ENCODE results near the gene RHOA. TPM values are rescaled to one million over a fixed set of nuclear protein-coding genes. Genes with fewer than 3 reads are reported as not detected.
"Not testable (repeated sequence)": the region's sequence is repeated elsewhere in the genome, so short reads cannot be mapped to it uniquely, and the experiment has no call there.

The RHOA gene
- total RNA-seq, 2 experiments from 2014 or later: 518 to 520 TPM

GRCh38 chr3:49358884-49359225 is 52.9 kb downstream of the RHOA start:
- peaks cover 67% of the 10 kb centered on the region for H3K36me3 Mint-ChIP-seq (ENCODE audit: low read depth)
- CTCF ChIA-PET: interaction anchor here (1.3 to 7.9 kb wide), 4 partner anchors 14 to 91 kb away, joined by 4 to 53 read pairs (median 7); partner anchors contain the start of gene USP4
- POLR2A ChIA-PET: interaction anchor here (0.7 to 3.2 kb wide), 6 partner anchors 8 to 265 kb away, joined by 3 to 36 read pairs (median 5); partner anchors contain the start of genes NICN1, QRICH1, RHOA and TCTA

DNA sequence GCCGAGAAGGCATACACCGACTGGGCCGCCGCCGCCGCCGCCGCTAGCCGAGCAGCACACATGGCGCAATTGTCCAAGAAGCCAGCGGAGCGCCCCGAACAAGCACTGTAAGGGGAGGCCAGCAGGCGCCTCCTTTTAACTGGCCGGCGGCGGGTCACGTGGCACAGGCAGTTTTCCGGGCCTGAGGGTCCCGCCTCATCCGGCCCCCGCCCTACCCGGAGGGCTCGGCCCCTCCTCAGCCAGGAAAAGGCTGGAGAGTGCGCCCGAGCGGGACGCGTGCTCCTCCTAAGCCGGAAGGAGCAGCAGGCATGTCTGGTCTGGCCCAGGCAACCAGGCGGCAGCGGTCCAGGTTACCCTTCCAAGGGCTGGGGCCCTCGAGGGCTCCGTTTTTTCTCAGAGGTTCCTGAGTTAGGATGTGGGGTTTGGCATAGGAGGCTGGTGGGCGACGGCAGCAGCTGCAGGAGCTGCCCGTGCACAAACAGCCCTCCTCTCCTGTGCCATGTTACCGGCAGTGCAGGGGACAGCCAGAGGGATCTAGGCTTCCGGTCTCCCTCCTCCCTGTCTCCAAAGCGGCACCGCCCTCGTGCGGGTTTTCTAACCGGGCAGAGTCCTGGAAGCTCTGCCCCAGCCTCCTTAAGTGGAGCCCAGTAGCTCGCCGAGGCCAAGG is 53.4 kb downstream of the RHOA start, which contains the start of gene GPX1:
Gene GPX1 (minus strand): TSS at position 137 of the 667 bp plus-strand sequence. CDS start 75 bp downstream, at position 62.
- Mint-ChIP-seq H3K4me1 (ENCODE audit: low read depth) (peaks cover 45% of the 10 kb centered on the region), H3K27ac (peak within 1 kb of the TSS; percentile 88), H3K9me3 (ENCODE audit: insufficient read depth) (no peaks in the 10 kb centered on the region), H3K4me3 (peak within 1 kb of the TSS; percentile 95), H3K36me3 (ENCODE audit: low read depth) (peaks cover 65% of the 10 kb centered on the region), H3K27me3 (ENCODE audit: low read depth) (no peaks in the 10 kb centered on the region)
- DNase-seq (peak; percentile 89), ATAC-seq (peak; percentile 86)
- ChIA-PET CTCF (interaction anchor here (1.3 to 7.9 kb wide), 4 partner anchors 13 to 91 kb away, joined by 4 to 53 read pairs (median 7); partner anchors contain the start of gene USP4), POLR2A (interaction anchor here (0.7 to 3.2 kb wide), 6 partner anchors 18 to 264 kb away, joined by 3 to 36 read pairs (median 4); partner anchors contain the start of genes NICN1, QRICH1, RHOA and TCTA)

More at GRCh38 chr3:49358884-49359225, 52.9 kb downstream of the RHOA start:
- Mint-ChIP-seq H3K4me3 (peak overlapping the region; percentile 95), H3K9me3 (ENCODE audit: insufficient read depth) (no peaks in the 10 kb centered on the region), H3K27me3 (ENCODE audit: low read depth) (no peaks in the 10 kb centered on the region), H3K4me1 (ENCODE audit: low read depth) (peaks cover 47% of the 10 kb centered on the region), H3K27ac (peak overlapping the region; percentile 87)
- no peak for DNase-seq
- no peak for ATAC-seq

DNA sequence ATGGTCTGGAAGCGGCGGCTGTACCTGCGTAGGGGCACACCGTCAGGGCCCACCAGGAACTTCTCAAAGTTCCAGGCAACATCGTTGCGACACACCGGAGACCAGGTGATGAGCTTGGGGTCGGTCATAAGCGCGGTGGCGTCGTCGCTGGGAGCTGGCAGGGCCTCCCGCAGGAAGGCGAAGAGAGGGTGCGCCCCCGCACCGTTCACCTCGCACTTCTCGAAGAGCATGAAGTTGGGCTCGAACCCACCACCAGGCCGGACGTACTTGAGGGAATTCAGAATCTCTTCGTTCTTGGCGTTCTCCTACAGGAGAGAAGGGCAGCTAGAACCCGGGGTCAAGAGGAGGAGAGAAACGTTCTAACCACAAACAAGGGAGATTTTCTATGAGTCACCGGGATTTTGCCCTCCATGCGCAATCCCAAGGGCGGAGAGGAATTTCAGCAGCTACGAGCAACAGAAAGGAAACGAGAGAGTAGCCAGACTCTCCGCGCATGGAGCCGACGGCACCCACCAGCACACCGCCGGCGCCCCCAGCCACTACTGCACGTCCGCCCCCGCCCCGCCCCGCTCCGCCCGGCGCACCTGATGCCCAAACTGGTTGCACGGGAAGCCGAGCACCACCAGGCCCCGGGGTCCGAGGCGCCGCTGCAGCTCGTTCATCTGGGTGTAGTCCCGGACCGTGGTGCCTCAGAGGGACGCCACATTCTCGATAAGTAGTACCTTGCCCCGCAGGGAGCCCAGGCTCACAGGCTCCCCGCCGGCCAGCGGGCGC is 54.1 kb downstream of the RHOA start:
- Mint-ChIP-seq H3K4me3 (peak overlapping the region; percentile 95), H3K4me1 (ENCODE audit: low read depth) (peaks cover 45% of the 10 kb centered on the region), H3K27ac (peak overlapping the region; percentile 88), H3K36me3 (ENCODE audit: low read depth) (peaks cover 59% of the 10 kb centered on the region)
- ChIA-PET POLR2A (interaction anchor here (0.9 to 3.2 kb wide), 5 partner anchors 18 to 264 kb away, joined by 3 to 36 read pairs (median 4); partner anchors contain the start of genes NICN1, QRICH1, RHOA and TCTA), CTCF (interaction anchor here (1.5 to 7.9 kb wide), 3 partner anchors 12 to 92 kb away, joined by 4 to 53 read pairs (median 10); partner anchors contain the start of gene USP4)
- DNase-seq (peak; percentile 62), ATAC-seq (peak; percentile 54)
- not testable (repeated sequence) for H3K9me3 Mint-ChIP-seq (ENCODE audit: insufficient read depth); H3K27me3 Mint-ChIP-seq (ENCODE audit: low read depth)

- H3K4me1 Mint-ChIP-seq (ENCODE audit: low read depth): peaks cover 40% of the 10 kb centered on the region
- ATAC-seq: peak; percentile 12
- H3K36me3 Mint-ChIP-seq (ENCODE audit: low read depth): peaks cover 53% of the 10 kb centered on the region
- ChIA-PET POLR2A (interaction anchor here (0.9 to 3.2 kb wide), 3 partner anchors 17 to 72 kb away, joined by 4 to 36 read pairs (median 18); partner anchors contain the start of genes NICN1, RHOA, TCTA and USP4), CTCF (interaction anchor here (2.1 to 7.9 kb wide), 2 partner anchors 12 to 17 kb away, joined by 10 to 53 read pairs; partner anchors contain the start of gene USP4)
- peak overlapping the region; percentile 88 for H3K27ac Mint-ChIP-seq
- not testable (repeated sequence) for H3K27me3 Mint-ChIP-seq (ENCODE audit: low read depth); H3K9me3 Mint-ChIP-seq (ENCODE audit: insufficient read depth); DNase-seq
- peak overlapping the region; percentile 95 for H3K4me3 Mint-ChIP-seq
These were observed 54.7 kb downstream of the RHOA start for GRCh38 chr3:49357095-49357442.

GRCh38 chr3:49352890-49353421 is 58.8 kb downstream of the RHOA start:
- peaks cover 22% of the 10 kb centered on the region for H3K4me1 Mint-ChIP-seq (ENCODE audit: low read depth)
- ATAC-seq: no peak
- H3K36me3 Mint-ChIP-seq (ENCODE audit: low read depth): peaks cover 21% of the 10 kb centered on the region
- ChIA-PET POLR2A (interaction anchor here (0.6 to 1.6 kb wide), 3 partner anchors 13 to 332 kb away, joined by 3 to 8 read pairs (median 3); partner anchors contain the start of gene USP4), CTCF (interaction anchor here (3.0 kb wide), 1 partner anchor 13 kb away, joined by 22 read pairs; the partner anchor contains the start of gene USP4)
- peak overlapping the region; percentile 10 for H3K27ac Mint-ChIP-seq
- no peak overlapping the region for H3K4me3 Mint-ChIP-seq
- no peaks in the 10 kb centered on the region for H3K9me3 Mint-ChIP-seq (ENCODE audit: insufficient read depth)
- no peaks in the 10 kb centered on the region for H3K27me3 Mint-ChIP-seq (ENCODE audit: low read depth)
- DNase-seq: no peak

DNA sequence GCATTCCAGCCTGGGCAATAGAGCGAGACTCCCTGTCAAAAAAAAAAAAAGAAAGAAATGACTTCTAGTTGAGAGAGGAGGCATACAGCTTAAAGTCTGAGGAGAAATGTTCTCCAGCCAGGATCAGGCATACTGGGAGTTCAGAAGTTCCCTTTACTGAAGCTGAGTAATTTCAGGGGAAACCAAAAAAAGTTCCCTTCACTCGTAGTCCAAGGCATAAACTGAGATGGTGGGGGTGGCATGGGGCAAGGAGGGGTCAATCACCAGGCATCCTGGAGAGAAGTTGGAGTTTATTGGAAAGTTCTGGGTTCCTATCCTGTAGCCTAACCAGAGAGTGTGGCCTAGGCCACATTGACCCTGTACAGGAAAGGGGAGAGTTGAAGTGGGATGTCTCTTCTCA is 59.5 kb downstream of the RHOA start:
- Mint-ChIP-seq H3K4me1 (ENCODE audit: low read depth) (peaks cover 18% of the 10 kb centered on the region), H3K27me3 (ENCODE audit: low read depth) (no peaks in the 10 kb centered on the region), H3K4me3 (no peak overlapping the region), H3K9me3 (ENCODE audit: insufficient read depth) (no peaks in the 10 kb centered on the region), H3K27ac (no peak overlapping the region), H3K36me3 (ENCODE audit: low read depth) (peaks cover 17% of the 10 kb centered on the region)
- no peak for DNase-seq
- CTCF ChIA-PET: interaction anchor here (3.0 kb wide), 1 partner anchor 12 kb away, joined by 22 read pairs; the partner anchor contains the start of gene USP4
- POLR2A ChIA-PET: interaction anchor here (0.8 to 1.6 kb wide), 2 partner anchors 12 to 331 kb away, joined by 3 to 8 read pairs; partner anchors contain the start of gene USP4
- ATAC-seq: no peak

DNA sequence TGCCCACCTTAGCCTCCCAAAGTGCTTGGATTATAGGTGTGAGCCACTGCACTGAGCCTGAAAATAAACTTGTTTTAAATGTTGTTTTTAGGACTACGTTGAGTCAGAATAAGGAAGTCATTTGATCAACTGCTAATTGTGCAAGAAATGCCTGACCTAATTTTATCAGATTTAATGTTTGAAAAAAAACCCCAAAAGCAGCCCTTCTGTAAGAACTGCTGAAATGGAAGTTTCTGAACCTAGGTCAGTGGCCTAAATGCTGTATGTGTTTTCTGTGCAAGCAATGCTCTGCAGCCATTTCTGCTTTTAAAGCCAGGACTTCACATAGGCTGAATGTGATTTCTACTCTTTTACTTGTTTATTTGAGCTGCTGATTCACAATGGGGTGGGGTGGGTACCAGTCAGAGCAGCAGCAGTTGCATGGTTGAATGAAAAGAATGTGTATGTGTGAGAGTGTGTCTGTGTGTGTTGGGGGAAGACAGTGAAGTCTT is 60.2 kb downstream of the RHOA start:
- Mint-ChIP-seq H3K9me3 (ENCODE audit: insufficient read depth) (no peaks in the 10 kb centered on the region), H3K27me3 (ENCODE audit: low read depth) (no peaks in the 10 kb centered on the region), H3K27ac (peak overlapping the region; percentile 3), H3K4me1 (ENCODE audit: low read depth) (peaks cover 14% of the 10 kb centered on the region), H3K36me3 (ENCODE audit: low read depth) (peaks cover 13% of the 10 kb centered on the region), H3K4me3 (no peak overlapping the region)
- DNase-seq (no peak), ATAC-seq (no peak)
- POLR2A ChIA-PET: interaction anchor here (0.6 to 1.6 kb wide), 3 partner anchors 9 to 12 kb away, joined by 4 to 8 read pairs (median 5); partner anchors contain the start of gene USP4
- CTCF ChIA-PET: interaction anchor here (3.0 kb wide), 1 partner anchor 12 kb away, joined by 22 read pairs; the partner anchor contains the start of gene USP4

- POLR2A ChIA-PET: interaction anchor here (2.0 kb wide), 1 partner anchor 9 kb away, joined by 9 read pairs; the partner anchor contains the start of gene USP4
These were observed 62.2 kb downstream of the RHOA start for GRCh38 chr3:49349348-49350114.

GRCh38 chr3:49348361-49348760 is 63.4 kb downstream of the RHOA start:
- CTCF ChIA-PET: interaction anchor here (1.4 kb wide), 1 partner anchor 9 kb away, joined by 5 read pairs; the partner anchor contains the start of gene USP4

More at GRCh38 chr3:49349348-49350114, 62.2 kb downstream of the RHOA start:
- ATAC-seq (no peak), DNase-seq (no peak)
- CTCF ChIA-PET: interaction anchor here (1.4 to 1.5 kb wide), 2 partner anchors 10 to 14 kb away, joined by 3 to 5 read pairs; partner anchors contain the start of gene USP4
- Mint-ChIP-seq H3K4me1 (ENCODE audit: low read depth) (peaks cover 15% of the 10 kb centered on the region), H3K9me3 (ENCODE audit: insufficient read depth) (no peaks in the 10 kb centered on the region), H3K4me3 (no peak overlapping the region), H3K27ac (no peak overlapping the region), H3K27me3 (ENCODE audit: low read depth) (no peaks in the 10 kb centered on the region), H3K36me3 (ENCODE audit: low read depth) (peaks cover 3% of the 10 kb centered on the region)

GRCh38 chr3:49346797-49347251 is 65.0 kb downstream of the RHOA start:
- H3K4me3 Mint-ChIP-seq: no peak overlapping the region
- peaks cover 21% of the 10 kb centered on the region for H3K4me1 Mint-ChIP-seq (ENCODE audit: low read depth)
- ATAC-seq (no peak), DNase-seq (no peak)
- POLR2A ChIA-PET: no interaction called here
- no peaks in the 10 kb centered on the region for H3K36me3 Mint-ChIP-seq (ENCODE audit: low read depth)
- CTCF ChIA-PET: no interaction called here
- H3K9me3 Mint-ChIP-seq (ENCODE audit: insufficient read depth): no peaks in the 10 kb centered on the region
- no peak overlapping the region for H3K27ac Mint-ChIP-seq
- no peaks in the 10 kb centered on the region for H3K27me3 Mint-ChIP-seq (ENCODE audit: low read depth)

More at GRCh38 chr3:49348361-49348760, 63.4 kb downstream of the RHOA start:
- POLR2A ChIA-PET: interaction anchor here (0.7 to 2.0 kb wide), 2 partner anchors 8 to 402 kb away, joined by 4 to 9 read pairs; partner anchors contain the start of gene USP4
- DNase-seq; H3K9me3 Mint-ChIP-seq (ENCODE audit: insufficient read depth); ATAC-seq; H3K4me3 Mint-ChIP-seq; H3K27me3 Mint-ChIP-seq (ENCODE audit: low read depth); H3K27ac Mint-ChIP-seq; H3K36me3 Mint-ChIP-seq (ENCODE audit: low read depth): not testable (repeated sequence)
- peaks cover 17% of the 10 kb centered on the region for H3K4me1 Mint-ChIP-seq (ENCODE audit: low read depth)

All from activated CD8-positive, alpha-beta T cell treated with anti-CD3 and anti-CD28 coated beads, Interleukin-2, amount 10 ng/mL, durations not matched to agents 7 days and 5 days (primary cell).